NCI-H1694 treated with DMSO at 0.1 percent for 48 hours (cell line): ENCODE data around the gene TRIP11.

Experiments used
- DNase-seq: peaks from one replicate; lab custom pipeline; 2025; lab: John Stamatoyannopoulos, UW

The TRIP11 gene

DNA sequence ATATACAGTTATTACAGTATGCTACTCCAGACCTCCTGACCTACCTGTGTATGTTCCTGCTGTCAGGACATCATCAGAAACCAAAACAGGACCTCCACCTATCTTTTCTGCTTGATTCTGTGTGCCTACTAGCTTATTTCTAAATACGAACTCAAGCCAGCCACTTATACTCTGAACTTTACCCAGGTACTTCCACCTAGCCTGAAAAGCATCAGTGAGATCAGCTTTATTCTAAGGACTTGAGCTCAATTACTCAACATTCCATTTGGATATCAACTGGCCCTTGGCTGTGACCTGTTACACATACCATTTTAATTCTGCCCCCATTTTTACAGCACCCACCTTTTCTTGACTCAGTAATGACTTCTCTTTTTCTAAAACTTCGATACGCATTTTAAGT is 29.2 kb downstream of the TRIP11 start:
- no peak for DNase-seq

DNA sequence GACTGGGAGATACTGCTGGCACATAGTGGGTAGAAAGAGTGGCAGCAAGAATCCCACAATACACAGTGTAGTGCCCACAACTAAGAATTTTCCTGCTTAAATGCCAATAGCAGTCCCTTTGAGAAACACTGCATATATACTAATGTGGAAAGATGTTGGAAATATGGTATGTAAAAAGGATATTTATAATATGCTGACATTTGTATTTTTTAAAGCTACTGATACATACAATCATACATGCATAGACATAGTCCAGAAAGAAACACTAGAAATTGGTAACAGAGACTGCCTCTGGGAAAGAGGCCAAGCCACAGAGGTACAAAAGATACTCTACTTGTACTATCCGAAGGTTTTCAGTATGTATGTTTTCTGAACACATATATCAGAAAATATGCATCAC is 30.3 kb downstream of the TRIP11 start:
- no peak for DNase-seq

- DNase-seq: no peak
Measured at GRCh38 chr14:92005019-92005418, 34.8 kb downstream of the TRIP11 start.

DNA sequence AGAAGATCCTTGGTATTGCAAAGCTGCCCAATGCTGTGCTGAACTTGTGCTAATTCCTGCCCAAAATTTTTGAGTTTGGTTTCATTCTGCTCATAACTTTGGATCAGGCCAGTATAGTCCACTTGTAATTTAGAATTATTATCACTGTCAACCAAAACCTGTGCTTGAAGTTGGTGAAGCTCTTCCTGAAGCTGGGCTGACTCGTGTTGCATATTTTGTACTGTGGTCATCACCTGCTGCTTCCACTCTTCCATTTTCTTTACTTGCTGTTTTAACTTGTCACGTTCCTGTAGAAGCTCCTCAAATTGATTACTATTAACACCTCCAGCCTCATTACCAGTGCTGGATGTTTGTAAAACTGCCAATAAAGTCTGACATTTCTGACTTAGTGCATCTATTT is 35.8 kb downstream of the TRIP11 start:
- DNase-seq: no peak

DNA sequence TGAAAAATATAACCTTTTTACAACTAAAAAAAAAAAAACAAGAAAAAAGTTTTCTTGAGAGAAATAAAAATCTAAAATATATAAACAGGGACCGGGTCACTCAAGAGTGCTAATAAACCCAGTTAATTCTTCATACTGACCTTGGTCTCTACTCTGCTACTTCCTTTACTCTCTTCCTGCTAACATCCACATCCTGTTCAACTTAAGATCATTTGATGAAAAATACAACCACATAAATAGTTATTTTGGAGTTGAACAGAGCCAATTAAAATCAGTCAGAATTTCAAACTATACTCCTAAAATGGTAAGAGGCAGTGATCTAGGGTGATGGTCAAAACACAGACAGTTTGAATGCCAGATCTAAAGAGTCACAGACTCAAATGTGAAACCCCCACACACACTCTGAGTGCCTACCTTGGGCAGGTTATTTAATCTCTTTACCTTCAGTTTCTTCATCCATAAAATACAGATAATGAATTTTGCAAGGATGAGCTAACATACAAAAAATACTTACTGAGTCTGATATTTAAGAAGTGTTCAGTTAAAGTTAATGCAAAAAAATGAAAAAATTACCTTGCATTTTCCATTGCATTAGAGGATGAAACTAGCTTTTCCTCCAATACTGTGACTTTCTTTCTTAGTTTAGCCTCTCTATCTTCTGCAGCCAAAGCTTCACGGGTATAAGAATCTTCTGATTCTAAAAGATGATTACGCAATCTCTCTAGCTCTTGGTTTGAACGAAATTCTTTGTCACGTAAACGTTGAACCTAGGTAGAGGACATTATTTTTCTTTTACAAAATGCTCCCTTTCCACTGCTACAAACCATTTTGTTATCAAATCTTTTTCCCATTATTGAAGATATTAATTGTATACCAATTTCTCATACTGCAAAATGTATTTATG is 40.9 kb downstream of the TRIP11 start:
- DNase-seq: no peak

DNA sequence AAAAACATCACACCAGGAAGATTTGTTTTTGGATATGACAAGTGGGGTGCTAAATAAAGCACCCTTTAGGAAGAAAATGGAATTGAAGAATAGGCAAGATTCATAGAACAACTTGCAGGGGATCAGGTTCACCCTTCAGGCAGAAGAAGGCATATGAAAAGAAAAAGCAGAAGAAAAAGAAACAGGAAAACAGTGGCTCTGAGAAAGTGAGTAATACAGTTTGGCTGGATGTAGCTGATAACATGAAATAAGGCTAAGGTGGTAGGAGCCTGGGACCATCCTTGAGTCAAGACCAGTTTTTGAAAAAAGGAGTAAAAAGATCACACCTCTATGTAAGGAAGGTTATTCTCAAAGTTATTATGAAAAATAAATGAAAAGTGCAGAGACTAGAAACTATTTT is 42.4 kb downstream of the TRIP11 start:
- DNase-seq: no peak

- DNase-seq: peak; percentile 70
Measured at GRCh38 chr14:91996948-91997371, 42.9 kb downstream of the TRIP11 start.

DNA sequence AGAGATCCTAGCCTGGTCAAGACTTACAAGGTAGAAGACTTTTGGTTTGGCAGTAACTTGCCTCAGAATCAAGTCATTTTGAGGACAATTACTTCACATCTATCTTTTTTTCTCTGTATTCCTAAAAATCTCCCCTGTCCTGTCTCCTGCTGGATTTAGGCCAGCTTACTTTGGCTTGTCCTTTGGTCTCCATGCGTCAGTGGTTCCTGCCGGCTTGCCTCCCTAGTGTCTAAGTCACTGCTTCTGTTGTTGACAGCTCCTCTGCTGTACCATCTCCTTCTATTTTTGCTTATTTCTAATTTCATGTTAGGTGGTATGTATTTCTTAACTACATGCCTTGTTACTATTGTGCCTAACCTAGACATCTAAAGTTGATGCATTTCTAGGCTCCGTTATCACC is 52.7 kb downstream of the TRIP11 start:
- DNase-seq: no peak

DNA sequence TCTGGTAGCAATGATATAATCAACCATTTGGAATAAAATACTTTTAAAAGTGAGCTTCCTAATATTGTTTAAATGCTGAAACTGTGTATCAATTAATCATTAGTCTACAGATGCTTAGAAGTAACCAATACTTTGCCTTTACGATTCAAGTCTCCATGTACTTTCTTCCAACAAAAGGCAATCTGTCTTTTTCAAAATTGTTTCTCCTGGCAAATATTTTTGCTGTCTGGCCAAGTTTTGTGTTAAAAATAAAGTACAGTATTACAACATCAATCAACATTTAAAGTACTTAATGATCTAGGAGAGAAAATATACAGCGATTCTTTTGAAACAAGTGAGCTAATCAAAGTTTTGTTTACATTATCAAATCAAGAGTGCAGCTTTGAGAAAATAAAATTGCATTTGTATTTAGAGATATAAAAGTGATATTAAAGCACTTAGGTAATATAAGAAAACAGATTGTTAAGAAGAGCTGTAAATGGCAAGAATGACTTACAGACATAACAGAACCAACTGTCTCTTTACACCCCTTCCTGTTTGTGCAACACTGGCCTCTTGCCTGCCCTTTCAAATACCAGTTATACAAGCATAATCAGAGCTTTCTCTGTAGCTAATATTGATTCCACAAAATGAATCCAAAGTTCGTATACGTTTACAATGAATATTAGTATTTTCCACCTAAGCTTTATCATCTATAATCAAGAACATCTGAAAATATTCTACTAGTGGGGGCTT is 54.2 kb downstream of the TRIP11 start:
- no peak for DNase-seq

- DNase-seq: no peak
Measured at GRCh38 chr14:91985008-91985407, 54.9 kb downstream of the TRIP11 start.

DNA sequence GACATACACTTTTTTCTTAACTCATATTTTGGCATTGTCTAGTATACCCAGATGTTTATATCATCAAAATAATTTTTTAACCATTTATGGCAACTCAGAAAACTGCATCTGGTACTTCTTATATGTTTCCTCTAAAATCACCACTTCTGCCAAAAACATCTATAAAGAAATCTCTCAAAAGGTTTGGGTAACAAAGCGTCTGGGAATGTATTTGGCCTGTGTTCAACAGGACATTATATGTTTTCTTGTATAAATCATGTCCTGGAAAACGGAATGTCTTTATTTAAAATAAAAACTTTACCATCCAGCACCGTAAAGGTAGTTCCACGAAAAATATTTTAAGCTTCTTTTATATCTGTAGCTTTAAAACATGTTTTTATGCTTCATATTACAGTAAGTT is 56.3 kb downstream of the TRIP11 start:
- no peak for DNase-seq

- no peak for DNase-seq
Measured at GRCh38 chr14:91980157-91980556, 59.7 kb downstream of the TRIP11 start.

GRCh38 chr14:91977884-91978283 is 62.0 kb downstream of the TRIP11 start:
- no peak for DNase-seq

- no peak for DNase-seq
Measured at GRCh38 chr14:91975763-91976162, 64.1 kb downstream of the TRIP11 start.

DNA sequence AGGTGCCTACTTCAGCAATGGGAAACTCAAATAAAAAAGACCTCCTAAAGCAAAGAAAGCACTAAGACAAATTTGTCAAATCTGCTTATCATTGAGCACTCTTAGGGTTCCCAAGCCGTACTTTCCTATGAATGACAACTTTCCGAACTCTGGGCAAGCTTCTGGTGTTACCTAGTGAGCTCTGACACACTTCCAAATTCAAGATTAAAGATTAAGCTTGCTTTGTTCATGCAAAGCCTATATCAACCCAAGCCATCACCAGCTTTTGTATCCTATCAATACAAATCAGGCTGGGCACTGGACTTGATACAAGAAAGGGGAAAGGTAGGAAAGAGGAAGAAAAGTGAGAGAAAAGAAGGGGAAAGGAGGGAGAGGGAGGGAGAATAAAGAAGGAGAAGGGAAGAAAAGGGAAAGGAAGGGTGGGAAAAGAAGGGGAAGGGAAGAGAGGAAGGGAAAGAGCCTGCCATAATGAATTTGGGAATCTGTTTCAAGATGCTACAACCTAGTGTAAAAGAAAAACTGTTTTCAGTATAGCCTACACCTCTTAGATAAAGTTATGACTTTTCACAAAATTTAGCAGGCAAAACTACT is 68.6 kb downstream of the TRIP11 start:
- DNase-seq: no peak

DNA sequence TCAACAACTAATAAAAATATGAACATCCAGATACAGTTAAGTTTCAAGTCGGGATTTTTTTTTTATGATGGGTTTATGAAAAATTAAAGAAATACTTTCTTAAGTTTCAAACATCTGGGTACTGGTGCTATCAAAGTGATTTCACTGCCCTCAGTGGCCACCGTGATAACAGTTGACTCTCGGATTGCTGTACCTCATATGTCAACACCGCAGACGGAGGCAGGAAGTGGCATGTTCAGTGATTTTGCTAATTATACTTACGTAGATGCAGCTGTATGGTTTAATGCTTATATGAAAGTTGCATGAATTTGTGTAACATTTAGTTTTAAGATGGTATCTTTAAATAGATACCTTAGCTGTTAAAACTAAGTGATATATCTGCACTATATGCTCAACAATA is 71.6 kb downstream of the TRIP11 start:
- no peak for DNase-seq

GRCh38 chr14:91964724-91965123 is 75.1 kb downstream of the TRIP11 start:
- DNase-seq: no peak

DNA sequence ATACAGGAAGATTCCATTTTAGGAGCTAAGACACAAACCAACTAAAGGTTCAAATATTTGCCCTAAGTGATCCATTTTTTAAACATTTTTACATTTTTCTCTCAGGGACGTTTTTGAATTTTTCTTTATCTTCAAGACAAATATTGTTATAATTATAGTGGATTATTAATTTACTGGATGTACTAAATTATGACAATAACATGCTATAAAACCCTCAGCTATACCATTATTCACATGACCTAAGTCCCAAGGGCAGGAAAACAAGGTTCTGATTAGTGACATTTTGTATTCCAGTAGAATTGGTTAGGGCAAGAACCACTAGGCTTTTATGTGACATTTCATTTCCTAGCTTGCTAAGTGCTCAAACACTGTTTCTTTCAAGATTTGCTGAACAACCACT is 75.8 kb downstream of the TRIP11 start:
- DNase-seq: no peak

DNA sequence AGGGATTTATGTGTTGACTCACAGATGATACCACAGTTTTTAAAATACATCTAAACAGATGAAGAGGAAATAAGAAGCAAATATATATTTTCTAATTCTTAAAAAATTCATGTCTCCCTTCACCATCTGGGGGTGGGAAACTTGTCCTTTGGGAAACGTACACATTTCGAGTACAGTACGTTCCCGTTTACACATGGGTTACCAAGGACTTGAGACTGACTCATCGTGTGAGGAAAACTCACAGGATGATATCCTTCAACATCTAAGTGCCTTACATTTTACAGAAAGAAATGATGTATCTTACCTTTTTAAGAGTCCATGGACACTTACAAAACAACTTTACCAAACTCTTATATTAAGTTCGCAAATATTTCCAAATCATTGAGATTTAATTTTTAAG is 76.4 kb downstream of the TRIP11 start:
- DNase-seq: no peak

- DNase-seq: no peak
Measured at GRCh38 chr14:91961297-91962220, 78.3 kb downstream of the TRIP11 start.

DNA sequence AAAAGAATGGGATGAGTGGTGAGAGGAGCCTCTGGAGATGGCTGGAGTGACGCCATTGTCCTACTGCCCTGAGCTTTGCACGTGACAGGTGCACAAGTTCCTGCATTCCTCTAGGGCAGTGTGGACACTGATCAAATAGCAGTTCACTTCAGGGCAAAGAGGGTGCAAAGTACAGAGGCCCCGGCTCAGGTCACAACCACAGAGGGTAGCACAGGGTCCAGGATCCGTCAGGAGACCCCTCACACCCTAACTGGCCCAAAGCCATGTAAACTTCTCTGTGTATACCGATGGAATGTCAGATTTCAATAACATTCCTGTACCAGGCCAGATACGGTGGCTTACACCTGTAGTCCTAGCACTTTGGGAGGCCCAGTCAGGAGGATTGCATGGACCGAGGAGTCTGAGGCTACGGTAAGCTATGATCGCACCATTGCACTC is 82.0 kb downstream of the TRIP11 start:
- no peak for DNase-seq

GRCh38 chr14:91956616-91957015 is 83.2 kb downstream of the TRIP11 start:
- DNase-seq: no peak
